Fibroblast of peridontal ligament (primary cell): ENCODE results near the gene ZNF579.
A peak's percentile ranks its signal among the peaks of the same experiment; 100 is the strongest.
"Not testable (repeated sequence)": the region's sequence is repeated elsewhere in the genome, so short reads cannot be mapped to it uniquely, and the experiment has no call there.

Source experiments
- DNase-seq: peaks from one replicate; pipeline ENCODE4 v3.0.0-alpha.2; 2010; ENCODE audit errors: extremely low read depth

The ZNF579 gene

DNA sequence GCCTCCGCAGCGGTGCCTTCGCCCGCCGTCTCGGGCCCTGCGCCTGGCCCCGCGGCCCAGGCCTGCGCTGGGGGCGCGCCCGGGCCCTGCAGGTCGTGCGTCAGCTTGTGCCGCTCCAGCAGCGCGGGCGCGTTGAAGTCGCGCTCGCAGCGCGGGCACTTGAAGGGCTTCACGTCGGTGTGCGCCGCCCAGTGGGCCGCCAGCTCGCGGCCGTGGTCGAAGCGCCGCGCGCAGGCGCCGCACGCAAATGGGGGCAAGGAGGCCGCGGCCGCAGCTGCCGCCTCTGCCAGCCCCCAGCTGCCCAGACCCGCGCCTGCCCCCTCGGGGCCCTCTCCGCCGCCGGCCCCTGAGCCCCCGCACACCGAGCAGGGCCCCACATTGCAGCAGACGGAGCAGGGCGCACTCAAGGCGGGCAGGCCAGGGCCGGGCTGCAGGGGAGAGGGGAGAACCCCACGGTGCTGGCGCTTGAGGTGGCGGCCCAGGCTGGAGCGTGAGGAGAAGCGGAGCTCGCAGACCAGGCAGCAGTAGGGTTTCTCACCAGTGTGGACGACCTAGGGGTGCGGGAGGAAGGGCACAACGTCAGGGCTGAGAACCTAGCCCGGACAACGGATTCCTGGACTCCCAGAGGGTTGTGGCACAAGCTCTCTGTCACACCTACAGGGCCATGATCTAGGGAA lies 12.6 kb upstream of the ZNF579 start:
- no peak for DNase-seq

DNA sequence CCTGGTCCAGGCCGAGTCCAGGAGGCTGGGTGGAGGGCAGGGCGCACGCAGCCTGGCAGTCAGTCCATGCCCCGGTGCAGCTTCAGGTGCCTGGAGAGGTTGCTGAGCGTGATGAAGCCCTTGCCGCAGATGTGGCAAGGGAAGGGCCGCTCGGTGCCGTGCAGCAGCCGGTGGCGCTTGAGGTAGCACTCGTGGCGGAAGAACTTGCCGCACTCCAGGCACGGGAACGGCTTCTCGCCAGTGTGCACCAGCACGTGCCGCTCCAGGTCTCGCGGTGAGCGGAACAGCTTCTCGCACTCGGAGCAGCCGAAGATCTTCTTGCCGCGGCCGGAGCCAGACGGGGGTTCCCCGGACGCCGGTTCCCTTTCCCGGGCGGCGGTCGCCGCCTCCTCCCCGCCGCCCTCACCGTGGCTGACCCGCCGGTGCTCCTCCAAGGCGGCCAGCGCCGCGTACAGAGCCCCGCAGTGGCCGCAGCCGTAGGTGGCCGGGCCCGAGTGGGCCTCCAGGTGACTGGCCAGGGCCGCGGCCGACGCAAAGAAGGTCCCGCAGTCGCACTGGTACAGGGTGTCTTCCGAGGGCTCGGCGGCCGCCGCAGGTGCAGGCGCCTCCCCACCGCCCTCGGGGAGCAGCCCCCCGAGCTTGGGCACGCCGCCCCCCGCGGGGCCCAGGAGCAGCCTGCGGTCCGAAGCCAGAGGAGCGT lies 11.9 kb upstream of the ZNF579 start:
- no peak for DNase-seq

DNA sequence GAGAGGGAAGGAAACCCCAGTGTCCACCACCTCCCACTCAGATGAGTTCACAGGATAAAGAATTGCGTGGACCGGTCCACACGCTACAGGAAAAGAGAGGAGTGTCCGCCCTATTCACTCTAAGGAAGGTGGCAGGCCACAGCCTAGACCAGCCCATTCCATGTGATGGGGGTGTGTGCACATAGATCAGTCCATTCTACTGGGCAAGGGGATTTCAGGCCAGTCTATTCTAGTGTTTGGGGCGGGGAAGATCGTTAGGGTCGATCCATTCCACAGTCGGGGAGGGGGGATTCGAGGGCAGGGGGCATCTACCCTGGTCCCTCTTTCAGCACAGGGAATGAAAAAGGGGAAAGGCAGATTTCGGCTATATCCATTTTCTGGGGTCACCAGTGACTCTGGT lies 10.9 kb upstream of the ZNF579 start:
- no peak for DNase-seq

DNA sequence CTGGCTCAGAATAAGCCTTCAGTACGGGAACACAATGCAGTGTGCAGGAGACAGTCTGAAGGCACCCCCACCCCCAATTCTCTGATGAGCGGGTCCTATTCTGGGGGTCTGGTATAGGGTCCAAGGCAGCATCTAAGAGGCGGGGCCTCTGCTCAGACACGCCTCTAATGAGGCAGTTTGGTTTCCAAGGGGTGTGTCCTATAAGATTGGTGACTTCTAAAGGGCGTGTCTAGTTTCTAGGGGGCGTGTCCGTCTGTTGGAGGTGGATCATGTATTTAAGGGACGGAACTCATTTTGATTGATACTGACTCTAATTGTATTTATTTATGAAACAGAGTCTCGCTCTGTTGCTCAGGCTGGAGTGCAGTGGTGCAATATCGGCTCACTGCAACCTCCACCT lies 10.0 kb upstream of the ZNF579 start:
- no peak for DNase-seq

DNA sequence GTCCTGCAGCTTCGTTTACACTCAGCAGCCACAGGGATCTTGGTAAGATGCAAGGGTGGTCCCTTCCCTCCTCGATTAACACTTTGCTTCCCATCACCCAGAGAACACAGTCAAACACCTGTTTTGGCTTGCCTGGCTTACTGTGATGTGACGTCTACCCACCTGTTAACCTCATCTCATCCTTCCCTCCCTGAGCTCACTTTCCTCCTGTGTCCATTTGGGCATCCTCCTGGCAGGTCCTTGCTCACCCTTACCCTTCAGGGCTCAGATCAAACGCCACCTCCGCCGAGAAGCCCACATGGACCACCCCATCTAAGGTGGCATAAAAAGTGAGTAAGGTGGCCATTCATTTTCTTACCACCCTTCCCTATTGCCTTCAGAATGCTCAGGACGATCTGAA lies 9.5 kb upstream of the ZNF579 start:
- DNase-seq = no peak

DNA sequence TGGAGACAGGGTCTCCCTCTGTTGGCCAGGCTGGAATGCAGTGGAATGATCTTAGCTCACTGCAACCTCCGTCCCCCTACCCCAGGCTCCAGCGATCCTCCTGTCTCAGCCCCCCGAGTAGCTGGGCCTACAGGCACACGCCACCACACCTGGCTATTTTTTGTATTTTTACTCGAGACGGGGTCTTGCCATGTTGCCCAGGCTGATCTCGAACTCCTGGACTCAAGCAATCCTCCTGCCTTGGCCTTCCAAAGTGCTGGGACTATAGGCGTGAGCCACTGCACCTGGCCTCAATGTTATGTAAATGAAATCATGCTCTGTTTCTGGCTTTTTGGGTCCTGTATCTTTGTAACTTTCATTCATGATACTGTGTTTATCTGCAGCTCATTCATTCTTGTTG lies 8.1 kb upstream of the ZNF579 start:
- no peak for DNase-seq

DNA sequence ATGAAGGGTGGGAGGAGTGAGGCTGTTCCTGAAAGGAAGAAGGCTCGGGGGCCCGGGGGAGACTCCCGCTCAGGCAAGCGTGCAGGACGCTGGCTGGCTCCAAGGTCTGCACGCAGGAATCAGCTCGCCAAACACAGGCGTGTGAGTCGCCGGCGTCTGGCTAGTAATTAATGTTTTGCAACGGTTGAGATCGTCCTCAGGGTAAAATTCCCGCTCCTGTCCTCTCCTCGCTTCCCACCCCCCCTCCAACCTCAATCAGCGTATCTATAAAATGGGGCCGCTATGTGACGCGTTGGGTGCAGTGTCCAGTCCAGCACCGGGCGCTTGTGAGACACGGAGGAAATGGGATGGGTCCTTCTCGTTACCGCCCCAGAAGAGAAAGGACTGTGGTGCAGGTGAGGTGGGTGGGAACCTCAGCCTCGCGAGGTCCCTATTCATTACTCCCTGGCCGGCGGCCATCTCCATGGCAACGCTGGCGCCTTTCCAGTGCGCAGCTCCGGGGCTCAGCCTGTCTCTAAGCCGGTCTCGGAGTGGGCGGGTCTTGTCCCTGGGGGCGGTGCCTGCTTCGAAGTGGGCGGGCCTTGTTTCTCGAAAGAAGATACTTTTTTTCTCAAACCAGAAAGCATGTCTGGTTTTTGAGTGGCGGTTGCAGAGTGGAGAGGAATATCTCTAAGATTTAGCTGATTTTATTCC lies 6.5 kb upstream of the ZNF579 start:
- DNase-seq = peak; percentile 84

DNA sequence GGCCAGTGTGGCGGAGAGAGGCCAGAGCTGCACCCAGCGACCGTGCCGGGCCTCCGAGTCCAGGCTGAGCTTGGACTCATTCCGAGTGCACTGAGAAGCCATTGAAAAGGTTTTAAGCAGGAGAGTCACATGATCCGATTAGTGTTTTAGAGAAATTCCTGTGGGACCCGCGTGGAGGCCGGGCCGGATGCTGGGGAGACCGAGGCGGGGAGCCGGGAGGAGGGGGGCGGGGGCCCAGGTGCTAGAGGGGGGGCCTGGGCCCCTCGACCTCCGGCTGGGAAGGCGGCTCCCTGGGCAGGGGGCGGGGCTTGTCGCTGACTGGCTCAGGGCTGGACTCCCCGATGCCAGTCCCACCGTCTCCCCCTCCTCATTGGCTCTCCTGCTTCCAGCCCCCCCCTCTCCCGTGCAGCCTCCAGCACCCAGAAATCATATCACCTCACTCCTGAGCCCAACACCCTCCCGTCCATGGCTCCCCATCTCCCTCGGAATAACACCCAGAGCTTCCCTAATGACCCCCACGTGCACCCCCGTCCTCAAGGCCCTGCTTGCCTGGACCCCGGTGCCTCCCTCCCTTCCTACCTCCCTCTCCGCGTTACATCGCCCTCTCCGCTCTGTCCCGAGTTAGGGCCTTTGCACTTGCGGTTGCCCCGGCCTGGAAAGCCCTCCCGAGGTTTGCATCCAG lies 5.2 kb upstream of the ZNF579 start:
- DNase-seq = peak; percentile 40

DNA sequence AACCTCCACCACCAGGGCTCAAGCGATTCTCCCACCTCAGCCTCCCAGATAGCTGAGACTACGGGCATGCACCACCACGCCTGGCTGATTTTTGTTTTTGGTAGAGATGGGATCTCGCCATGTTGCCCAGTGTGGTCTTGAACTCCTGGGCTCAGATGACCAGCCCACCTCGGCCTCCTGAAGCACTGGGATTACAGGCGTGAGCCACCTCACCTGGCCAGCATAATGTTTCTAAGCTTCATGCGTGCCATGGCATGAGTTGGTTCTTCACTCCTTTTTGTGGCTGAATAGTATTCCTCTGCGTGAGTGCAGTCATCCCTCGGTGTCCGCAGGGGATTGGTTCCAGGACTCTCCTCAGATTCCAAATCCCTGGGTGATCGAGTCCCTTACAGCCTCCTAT lies 4.2 kb upstream of the ZNF579 start:
- no peak for DNase-seq

DNA sequence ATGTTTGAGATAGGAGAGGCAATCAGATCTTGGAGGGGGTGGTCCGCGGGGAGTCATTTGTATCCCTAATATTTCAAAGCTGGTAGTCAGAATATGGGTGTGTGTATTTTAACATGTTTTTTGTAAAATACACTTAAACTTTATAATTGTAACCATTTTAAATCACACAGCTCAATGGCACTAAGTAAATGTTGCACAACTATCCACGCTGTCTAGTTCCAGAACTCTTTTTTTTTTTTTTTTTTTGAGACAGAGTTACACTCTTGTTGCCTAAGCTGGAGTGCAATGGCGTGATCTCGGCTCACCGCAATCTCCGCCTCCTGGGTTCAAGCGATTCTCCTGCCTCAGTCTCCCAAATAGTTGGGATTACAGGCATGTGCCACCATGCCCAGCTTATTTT lies 3.2 kb upstream of the ZNF579 start:
- not testable (repeated sequence) for DNase-seq

DNA sequence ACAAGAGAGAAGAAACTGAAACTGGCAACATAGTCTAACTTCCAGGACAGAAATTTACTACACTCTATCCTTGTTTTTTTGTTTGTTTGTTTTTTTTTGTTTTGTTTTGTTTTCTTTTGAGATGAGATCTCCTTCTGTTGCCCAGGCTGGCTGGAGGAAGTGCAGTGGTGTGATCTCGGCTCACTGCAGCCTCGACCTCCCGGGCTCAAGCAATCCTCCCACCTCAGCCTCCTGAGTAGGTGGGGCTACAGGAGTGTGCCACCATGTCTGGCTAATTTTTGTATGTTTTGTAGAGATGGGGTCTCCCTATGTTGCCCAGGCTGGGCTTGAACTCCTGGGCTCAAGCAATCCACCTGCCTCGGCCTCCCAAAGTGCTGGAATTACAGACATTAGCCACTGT lies 1.6 kb upstream of the ZNF579 start:
- DNase-seq = not testable (repeated sequence)

DNA sequence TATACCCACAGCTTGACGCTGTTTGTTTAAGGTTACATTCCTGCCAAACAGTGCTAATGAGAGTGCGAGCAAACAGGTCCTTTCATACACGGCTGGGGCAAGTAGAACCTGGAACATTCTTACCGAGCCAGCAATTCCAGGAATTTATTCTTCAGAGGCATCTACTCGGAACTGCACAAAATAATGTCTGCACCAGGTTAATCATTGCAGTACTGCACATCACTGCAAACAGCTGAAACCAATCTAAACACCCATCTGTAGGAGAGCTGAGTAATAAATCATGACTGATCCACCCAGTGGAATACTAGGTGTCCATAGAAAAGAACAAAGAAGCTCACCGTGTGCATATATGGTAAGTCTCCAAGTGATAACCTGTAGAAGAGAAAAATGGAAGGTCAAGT lies 1.2 kb upstream of the ZNF579 start:
- no peak for DNase-seq

DNA sequence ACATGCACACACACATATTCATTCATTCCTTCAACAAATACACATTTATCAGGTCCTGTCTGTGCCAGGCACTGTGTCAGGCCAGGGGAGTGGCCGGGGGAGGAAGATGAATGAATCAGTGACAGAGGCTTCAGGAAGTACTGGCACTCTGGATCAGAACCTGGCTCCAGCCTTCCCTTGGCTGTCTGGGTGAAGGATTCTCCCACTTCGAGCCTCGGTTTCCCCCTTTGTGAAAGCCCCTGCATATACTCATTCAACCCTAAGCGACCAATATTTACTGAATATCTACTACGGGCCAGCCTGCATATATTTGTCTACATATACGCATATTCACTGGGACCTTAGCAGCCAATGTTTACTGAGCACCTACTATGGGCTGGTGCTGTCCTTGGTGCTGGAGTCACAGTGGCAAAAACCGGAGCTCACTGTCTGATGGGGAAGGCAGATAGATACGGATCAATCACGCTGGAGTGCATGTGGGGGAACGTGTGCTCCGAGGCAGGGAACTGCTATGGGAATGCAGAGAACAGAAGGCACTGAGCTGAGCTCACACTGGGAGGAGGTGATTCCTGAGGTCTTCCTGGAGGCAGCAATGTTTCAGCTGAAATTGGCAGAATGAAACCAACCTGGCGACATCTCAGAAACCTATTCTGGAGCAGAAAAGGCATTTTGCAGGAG lies 636 bp upstream of the ZNF579 start:
- no peak for DNase-seq

DNA sequence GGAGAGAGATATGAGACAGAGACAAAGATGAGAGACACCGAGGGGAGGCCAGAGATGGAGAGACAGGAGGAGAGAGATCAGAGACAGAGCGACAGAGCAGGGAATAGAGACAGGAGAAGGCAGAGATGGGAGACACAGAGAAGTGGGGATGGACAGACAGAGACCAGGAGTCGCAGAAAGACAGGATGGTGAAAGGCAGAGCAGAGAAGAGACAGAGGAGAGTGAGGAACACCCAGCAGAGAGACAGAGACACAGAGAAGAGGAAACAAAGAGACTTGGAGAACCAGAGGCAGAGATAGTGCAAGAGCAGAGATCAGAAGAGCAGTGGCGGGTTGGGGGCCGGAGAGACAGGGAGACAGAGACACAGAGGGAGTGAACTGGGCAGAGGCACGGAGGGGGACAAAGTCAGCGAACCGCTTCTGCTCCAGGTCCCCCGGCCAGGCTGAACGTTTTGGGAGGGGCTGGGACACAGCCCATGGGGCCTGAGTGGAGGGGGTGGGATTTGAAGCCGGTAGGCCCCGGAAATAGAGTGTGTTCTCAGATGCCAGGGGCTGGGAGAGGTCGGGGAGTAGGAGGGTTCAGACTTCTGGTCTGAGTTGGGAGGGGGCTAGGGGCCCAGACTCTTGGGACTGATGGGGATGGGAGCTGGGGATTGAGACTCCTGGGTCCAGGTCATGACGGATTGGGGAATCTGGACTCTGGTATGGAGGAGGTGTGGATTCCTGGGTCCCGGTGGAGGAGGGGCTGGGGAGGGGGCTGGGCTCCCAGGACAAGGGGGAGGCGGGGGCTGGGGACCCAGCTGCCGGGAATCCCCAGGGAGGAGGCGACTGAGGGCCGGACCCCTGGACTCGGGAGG lies 654 bp downstream of the ZNF579 start:
- DNase-seq = peak; percentile 33

DNA sequence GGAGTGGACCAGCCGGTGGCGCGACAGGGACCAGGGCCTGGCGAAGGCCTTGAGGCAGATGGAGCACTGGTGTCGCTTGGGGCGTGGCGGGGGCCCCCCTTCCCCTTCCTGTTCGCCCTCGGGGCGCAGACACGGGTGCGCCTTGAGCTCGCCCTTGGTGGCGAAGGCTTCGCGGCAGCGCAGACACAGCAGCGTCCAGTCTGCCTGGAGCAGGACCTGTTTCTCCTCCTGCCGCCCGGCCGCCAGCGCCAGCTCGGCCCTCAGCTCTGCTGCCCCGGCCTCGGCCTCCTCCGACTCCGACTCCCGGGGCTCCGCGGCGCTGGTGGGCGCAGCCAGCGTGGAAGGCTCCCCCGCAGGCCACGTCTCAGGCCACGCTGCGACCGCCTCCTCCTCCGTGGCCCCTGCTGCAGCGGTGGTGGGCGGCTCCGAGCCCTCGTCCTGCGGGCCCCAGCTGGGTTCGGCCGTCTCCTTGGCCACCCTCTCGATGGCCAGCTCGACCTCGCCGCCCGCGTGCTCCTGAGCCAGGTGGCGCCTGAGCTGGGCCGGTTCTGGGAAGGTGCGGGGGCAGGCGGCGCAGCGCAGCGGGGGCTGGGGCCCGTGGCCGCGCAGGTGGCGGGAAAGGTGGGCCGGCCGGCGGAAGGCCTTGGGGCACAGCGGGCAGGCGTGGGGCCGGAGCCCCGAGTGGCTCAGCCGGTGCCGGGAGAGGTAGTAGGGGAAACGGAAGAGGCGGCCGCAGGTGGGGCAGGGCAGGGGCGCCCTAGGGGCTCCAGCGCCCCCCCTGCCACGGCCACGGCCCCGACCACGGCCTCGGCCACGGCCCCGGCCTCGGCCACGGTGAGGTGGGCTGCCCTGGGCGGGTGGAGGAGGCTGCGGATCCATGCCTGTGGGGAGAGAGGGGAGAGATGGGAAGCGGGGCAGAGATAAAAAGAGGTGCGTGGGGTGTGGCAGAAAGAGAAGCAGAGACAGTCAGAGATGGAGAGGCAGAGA lies 1.6 kb downstream of the ZNF579 start:
- no peak for DNase-seq

DNA sequence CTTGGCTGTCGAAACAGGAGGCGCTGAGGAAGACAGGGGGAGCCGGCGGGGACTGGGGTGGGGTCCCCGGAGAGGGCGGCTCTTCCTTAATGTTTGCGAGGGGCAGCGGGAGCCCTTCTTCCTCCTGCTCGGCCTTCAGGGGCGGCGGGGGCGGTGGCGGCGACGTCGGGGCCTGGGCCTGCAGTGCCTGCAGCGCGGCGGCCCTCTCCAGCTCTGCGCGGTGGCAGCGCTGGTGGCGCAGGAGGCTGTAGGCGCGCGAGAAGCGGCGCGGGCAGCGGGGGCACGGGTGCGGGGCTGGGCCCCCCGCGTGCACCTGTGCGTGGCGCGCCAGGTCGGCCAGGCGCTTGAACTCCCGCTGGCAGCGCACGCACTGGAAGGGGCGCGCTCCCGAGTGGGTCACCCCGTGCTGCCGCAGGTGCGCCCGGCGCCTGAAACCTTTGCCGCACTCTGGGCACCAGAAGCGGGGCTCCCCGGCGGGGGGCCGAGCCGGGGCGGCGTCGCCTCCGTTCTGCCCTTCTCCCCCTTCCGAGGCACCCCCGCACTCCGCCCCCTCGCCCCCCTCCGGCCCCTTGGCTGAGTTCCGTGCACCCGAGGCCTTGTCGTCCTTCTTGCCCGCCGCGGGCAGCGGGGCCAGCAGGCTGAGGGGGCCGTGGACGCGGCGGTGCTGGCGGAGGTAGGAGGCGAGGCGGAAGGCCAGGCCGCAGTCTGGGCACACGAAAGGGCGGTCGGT lies 2.5 kb downstream of the ZNF579 start:
- no peak for DNase-seq

DNA sequence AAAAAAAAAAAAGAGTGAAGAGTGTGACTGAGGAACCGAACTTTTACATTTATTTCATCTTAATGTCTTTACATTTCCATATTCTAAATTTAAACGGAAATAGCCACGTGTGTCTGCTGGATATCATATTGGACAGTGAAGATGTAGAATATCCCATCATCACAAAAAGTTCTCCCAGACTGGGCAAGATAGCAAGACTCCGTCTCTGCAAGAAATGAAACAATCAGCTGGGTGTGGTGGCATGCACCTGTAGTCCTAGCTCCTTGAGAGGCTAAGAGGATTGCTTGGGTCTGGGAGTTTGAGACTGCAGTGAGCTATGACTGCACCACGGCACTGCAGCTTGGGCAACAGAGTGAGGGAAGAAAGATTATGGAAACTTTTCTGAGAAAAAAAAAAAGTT lies 3.9 kb downstream of the ZNF579 start:
- DNase-seq = no peak

DNA sequence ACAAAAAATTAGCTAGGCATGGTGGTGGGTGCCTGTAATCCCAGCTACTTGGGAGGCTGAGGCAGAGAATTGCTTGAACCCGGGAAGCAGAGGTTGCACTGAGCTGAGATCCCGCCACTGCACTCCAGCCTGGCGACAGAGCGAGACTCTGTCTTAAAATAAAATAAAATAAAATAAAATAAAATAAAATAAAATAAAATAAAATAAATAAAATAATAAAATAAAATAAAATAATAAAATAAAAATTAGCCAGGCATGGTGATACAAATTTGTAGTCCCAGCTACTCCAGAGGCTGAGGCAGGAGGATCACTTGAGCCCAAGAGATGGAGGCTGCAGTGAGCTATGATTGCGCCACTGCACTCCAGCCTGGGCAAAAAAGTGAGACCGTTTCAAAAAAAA lies 6.7 kb downstream of the ZNF579 start:
- DNase-seq = not testable (repeated sequence)

DNA sequence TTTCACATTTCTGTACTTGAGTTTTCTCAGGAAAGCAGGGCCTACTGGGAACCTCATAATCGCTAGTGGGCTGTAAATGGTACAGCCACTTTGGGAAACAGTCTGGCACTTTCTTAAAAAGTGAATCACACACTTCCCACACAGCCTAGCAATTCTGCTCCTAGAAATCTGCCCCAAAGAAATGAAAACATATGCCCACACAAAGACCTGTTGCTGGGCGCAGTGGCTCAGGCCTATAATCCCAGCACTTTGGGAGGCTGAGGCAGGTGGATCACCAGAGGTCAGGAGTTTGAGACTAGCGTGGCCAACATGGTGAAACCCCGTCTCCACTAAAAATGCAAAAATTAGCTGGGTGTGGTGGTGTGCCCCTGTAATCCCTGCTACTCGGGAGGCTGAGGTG lies 11.2 kb downstream of the ZNF579 start:
- DNase-seq = not testable (repeated sequence)
